BLaER1 (cell line): Measurements from ENCODE around the gene NOL3.

Experiments used
- H3K27ac ChIP-seq: shearing (Covaris generic); formaldehyde crosslinking; 2 replicates; pipeline ENCODE4 v1.8.1; 2022
- H3K27me3 ChIP-seq: shearing (Covaris generic); formaldehyde crosslinking; 2 replicates; pipeline ENCODE4 v1.8.1; 2022
- H3K36me3 ChIP-seq: shearing (Covaris generic); formaldehyde crosslinking; 2 replicates; pipeline ENCODE4 v1.8.1; 2022
- H3K4me1 ChIP-seq: shearing (Covaris generic); formaldehyde crosslinking; 2 replicates; pipeline ENCODE4 v1.8.1; 2022
- H3K4me2 ChIP-seq: shearing (Covaris generic); formaldehyde crosslinking; 2 replicates; pipeline ENCODE4 v1.8.1; 2022
- H3K4me3 ChIP-seq: shearing (Covaris generic); formaldehyde crosslinking; 2 replicates; pipeline ENCODE4 v1.8.1; 2022
- H3K9ac ChIP-seq: shearing (Covaris generic); formaldehyde crosslinking; 2 replicates; pipeline ENCODE4 v1.8.1; 2022
- H3K9me3 ChIP-seq: shearing (Covaris generic); formaldehyde crosslinking; 2 replicates; pipeline ENCODE4 v1.8.1; 2022
- H4K20me1 ChIP-seq: shearing (Covaris generic); formaldehyde crosslinking; 2 replicates; pipeline ENCODE4 v1.8.1; 2022
- Cebpa-rat ChIP-seq: shearing (Covaris generic); IDR thresholded peaks from 2 replicates; pipeline ENCODE4 v1.8.1; 2022

The NOL3 gene

GRCh38 chr16:67201411-67202345, 31.3 kb downstream of the NOL3 start:
- H3K4me3 ChIP-seq = no peak overlapping the region
- H3K4me1 ChIP-seq = peaks cover 25% of the 10 kb centered on the region
- no peak overlapping the region for H3K9ac ChIP-seq
- no peak for TF ChIP-seq Cebpa-rat
- no peaks in the 10 kb centered on the region for H3K9me3 ChIP-seq
- no peak overlapping the region for H3K27ac ChIP-seq
- peaks cover 83% of the 10 kb centered on the region for H3K36me3 ChIP-seq
- no peak overlapping the region for H3K4me2 ChIP-seq
- no peaks in the 10 kb centered on the region for H3K27me3 ChIP-seq
- peaks cover 30% of the 10 kb centered on the region for H4K20me1 ChIP-seq

GRCh38 chr16:67202426-67202825, 32.1 kb downstream of the NOL3 start:
- Histone ChIP-seq H3K9ac (no peak overlapping the region), H3K4me2 (no peak overlapping the region), H4K20me1 (peaks cover 23% of the 10 kb centered on the region), H3K27ac (no peak overlapping the region), H3K9me3 (no peaks in the 10 kb centered on the region), H3K36me3 (peaks cover 81% of the 10 kb centered on the region), H3K4me1 (peaks cover 18% of the 10 kb centered on the region), H3K27me3 (no peaks in the 10 kb centered on the region), H3K4me3 (no peak overlapping the region)
- no peak for TF ChIP-seq Cebpa-rat

- TF ChIP-seq Cebpa-rat = no peak
- no peak overlapping the region for H3K27ac ChIP-seq
- peaks cover 80% of the 10 kb centered on the region for H3K36me3 ChIP-seq
- no peak overlapping the region for H3K4me2 ChIP-seq
- H3K4me3 ChIP-seq = no peak overlapping the region
- H3K9me3 ChIP-seq = no peaks in the 10 kb centered on the region
- no peaks in the 10 kb centered on the region for H3K27me3 ChIP-seq
- peaks cover 12% of the 10 kb centered on the region for H3K4me1 ChIP-seq
- H4K20me1 ChIP-seq = peaks cover 17% of the 10 kb centered on the region
- no peak overlapping the region for H3K9ac ChIP-seq
Observed at GRCh38 chr16:67202956-67203493, 32.7 kb downstream of the NOL3 start.

- no peak overlapping the region for H3K9ac ChIP-seq
- H3K9me3 ChIP-seq = no peaks in the 10 kb centered on the region
- peaks cover 5% of the 10 kb centered on the region for H3K4me1 ChIP-seq
- H3K4me3 ChIP-seq = no peak overlapping the region
- peaks cover 74% of the 10 kb centered on the region for H3K36me3 ChIP-seq
- H4K20me1 ChIP-seq = peaks cover 7% of the 10 kb centered on the region
- no peak overlapping the region for H3K27ac ChIP-seq
- H3K4me2 ChIP-seq = no peak overlapping the region
- H3K27me3 ChIP-seq = no peaks in the 10 kb centered on the region
- no peak for TF ChIP-seq Cebpa-rat
Observed at GRCh38 chr16:67204076-67204475, 33.7 kb downstream of the NOL3 start.

GRCh38 chr16:67206129-67206837, 35.9 kb downstream of the NOL3 start:
- Histone ChIP-seq H3K27me3 (no peaks in the 10 kb centered on the region), H3K9ac (no peak overlapping the region), H3K36me3 (peaks cover 60% of the 10 kb centered on the region), H3K4me3 (no peak overlapping the region), H3K27ac (no peak overlapping the region), H4K20me1 (peaks cover 7% of the 10 kb centered on the region), H3K9me3 (no peaks in the 10 kb centered on the region), H3K4me1 (0 out of 2 replicates have a peak, but pooled peaks cover 3% of the 10 kb centered on the region), H3K4me2 (no peak overlapping the region)
- no peak for TF ChIP-seq Cebpa-rat

- Histone ChIP-seq H3K4me1 (0 out of 2 replicates have a peak, but pooled peaks cover 3% of the 10 kb centered on the region), H3K4me3 (no peak overlapping the region), H3K9me3 (no peaks in the 10 kb centered on the region), H3K27me3 (no peaks in the 10 kb centered on the region), H4K20me1 (peaks cover 7% of the 10 kb centered on the region), H3K27ac (no peak overlapping the region), H3K9ac (no peak overlapping the region), H3K4me2 (no peak overlapping the region), H3K36me3 (peaks cover 54% of the 10 kb centered on the region)
- TF ChIP-seq Cebpa-rat = no peak
Observed at GRCh38 chr16:67206838-67207248, 36.5 kb downstream of the NOL3 start.

GRCh38 chr16:67207249-67208091, 37.1 kb downstream of the NOL3 start:
- Histone ChIP-seq H3K4me1 (0 out of 2 replicates have a peak, but pooled peaks cover 3% of the 10 kb centered on the region), H3K27ac (no peak overlapping the region), H3K4me2 (no peak overlapping the region), H3K36me3 (peaks cover 48% of the 10 kb centered on the region), H3K27me3 (no peaks in the 10 kb centered on the region), H3K9me3 (no peaks in the 10 kb centered on the region), H3K4me3 (no peak overlapping the region), H3K9ac (no peak overlapping the region), H4K20me1 (peaks cover 7% of the 10 kb centered on the region)
- TF ChIP-seq Cebpa-rat = no peak

- H3K9ac ChIP-seq = no peak overlapping the region
- H3K4me1 ChIP-seq = 0 out of 2 replicates have a peak, but pooled peaks cover 3% of the 10 kb centered on the region
- TF ChIP-seq Cebpa-rat = no peak
- H4K20me1 ChIP-seq = peaks cover 7% of the 10 kb centered on the region
- no peak overlapping the region for H3K27ac ChIP-seq
- peaks cover 39% of the 10 kb centered on the region for H3K36me3 ChIP-seq
- H3K9me3 ChIP-seq = no peaks in the 10 kb centered on the region
- H3K27me3 ChIP-seq = no peaks in the 10 kb centered on the region
- no peak overlapping the region for H3K4me3 ChIP-seq
- no peak overlapping the region for H3K4me2 ChIP-seq
Observed at GRCh38 chr16:67208154-67208896, 38.0 kb downstream of the NOL3 start.
